VCaP (cell line): ENCODE measurements around the gene SLC25A34.
"Not testable (repeated sequence)": the region's sequence is repeated elsewhere in the genome, so short reads cannot be mapped to it uniquely, and the experiment has no call there.

Experiments
- H3K27ac ChIP-seq: fragments of 450-650 bp; 2 replicates; pipeline ENCODE4 v1.5.1; 2017
- TF ChIP-seq, protein P1 (sequence below): fragments of 450-650 bp; conservative IDR thresholded peaks from 2 replicates; pipeline ENCODE4 v1.5.1; 2017; ENCODE audit warnings: mild to moderate bottlenecking, moderate library complexity

The SLC25A34 gene

DNA sequence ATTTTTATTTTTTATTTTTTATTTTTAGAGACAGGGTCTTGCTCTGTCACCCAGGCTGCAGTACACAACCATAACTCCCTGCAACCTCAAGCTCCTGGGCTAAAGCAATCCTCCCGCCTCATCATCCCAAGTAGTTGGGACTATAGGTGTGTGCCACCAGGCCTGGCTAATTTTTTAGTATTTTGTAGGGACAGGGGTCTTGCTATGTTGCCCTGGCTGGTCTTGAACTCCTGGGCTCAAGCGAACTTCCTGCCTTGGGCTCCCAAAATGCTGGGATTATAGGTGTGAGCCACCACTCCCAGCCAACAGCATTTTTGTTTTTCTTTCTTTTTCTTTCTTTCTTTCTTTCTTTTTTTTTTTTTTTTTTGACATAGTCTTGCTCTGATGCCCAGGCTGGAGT lies 37.9 kb upstream of the SLC25A34 start:
- no peak overlapping the region for H3K27ac ChIP-seq
- TF ChIP-seq, protein P1, sequence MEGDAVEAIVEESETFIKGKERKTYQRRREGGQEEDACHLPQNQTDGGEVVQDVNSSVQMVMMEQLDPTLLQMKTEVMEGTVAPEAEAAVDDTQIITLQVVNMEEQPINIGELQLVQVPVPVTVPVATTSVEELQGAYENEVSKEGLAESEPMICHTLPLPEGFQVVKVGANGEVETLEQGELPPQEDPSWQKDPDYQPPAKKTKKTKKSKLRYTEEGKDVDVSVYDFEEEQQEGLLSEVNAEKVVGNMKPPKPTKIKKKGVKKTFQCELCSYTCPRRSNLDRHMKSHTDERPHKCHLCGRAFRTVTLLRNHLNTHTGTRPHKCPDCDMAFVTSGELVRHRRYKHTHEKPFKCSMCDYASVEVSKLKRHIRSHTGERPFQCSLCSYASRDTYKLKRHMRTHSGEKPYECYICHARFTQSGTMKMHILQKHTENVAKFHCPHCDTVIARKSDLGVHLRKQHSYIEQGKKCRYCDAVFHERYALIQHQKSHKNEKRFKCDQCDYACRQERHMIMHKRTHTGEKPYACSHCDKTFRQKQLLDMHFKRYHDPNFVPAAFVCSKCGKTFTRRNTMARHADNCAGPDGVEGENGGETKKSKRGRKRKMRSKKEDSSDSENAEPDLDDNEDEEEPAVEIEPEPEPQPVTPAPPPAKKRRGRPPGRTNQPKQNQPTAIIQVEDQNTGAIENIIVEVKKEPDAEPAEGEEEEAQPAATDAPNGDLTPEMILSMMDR, result no peak

GRCh38 chr1:15699321-15699720 lies 36.7 kb upstream of the SLC25A34 start:
- not testable (repeated sequence) for H3K27ac ChIP-seq

- H3K27ac ChIP-seq, result no peak overlapping the region
- TF ChIP-seq, protein P1, result no peak
Observed at GRCh38 chr1:15700508-15700907, 35.5 kb upstream of the SLC25A34 start.

- no peak overlapping the region for H3K27ac ChIP-seq
- TF ChIP-seq, protein P1, result no peak
Observed at GRCh38 chr1:15701784-15702183, 34.3 kb upstream of the SLC25A34 start.

GRCh38 chr1:15702722-15703550 lies 33.1 kb upstream of the SLC25A34 start:
- TF ChIP-seq, protein P1, result peak; percentile 37; the same call in 1 of the 2 replicates
- peak overlapping the region; percentile 18; the same call in 1 of the 2 replicates for H3K27ac ChIP-seq

DNA sequence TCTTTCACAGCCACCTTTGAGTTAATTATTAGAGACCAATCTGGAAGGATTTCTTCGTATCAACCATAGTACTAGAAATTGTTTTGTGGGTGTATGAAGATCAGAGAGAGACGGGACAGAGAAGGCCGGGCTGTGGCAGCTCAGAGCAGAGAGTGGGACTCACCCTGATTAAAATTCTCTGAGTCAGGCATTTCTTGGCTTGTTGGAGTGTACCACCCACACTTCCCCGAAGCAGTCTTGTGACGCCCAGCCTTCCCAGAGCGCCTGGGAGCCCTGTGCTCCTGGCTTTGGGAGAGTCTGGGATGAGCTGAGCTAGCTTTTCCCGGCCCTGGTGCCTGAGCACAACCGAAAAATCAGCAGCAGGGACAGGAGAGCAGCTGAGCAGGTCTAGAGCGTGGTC lies 32.5 kb upstream of the SLC25A34 start:
- peak overlapping the region; percentile 18; the same call in 1 of the 2 replicates for H3K27ac ChIP-seq
- TF ChIP-seq, protein P1, result no peak

- no peak overlapping the region for H3K27ac ChIP-seq
- TF ChIP-seq, protein P1, result no peak
Observed at GRCh38 chr1:15704526-15705183, 31.4 kb upstream of the SLC25A34 start.

DNA sequence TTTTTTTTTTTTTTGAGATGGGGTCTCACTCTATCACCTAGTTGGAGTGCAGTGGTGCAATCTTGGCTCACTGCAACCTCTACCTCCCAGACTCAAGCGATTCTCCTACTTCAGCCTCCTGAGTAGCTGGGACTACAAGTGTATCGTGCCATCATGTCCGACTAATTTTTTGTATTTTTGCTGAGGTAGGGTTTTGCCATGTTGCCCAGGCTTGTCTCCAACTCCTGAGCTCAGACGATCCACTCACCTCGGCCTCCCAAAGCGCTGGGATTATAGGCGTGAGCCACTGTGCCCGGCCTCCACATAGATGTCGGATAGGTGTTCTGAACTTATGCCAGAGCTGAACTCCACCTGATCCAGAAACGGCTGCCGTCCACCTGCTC lies 30.9 kb upstream of the SLC25A34 start:
- TF ChIP-seq, protein P1, result no peak
- no peak overlapping the region for H3K27ac ChIP-seq
